ENCODE measurements around the gene PAPPA. TPM values are rescaled to one million over a fixed set of nuclear protein-coding genes. Genes with fewer than 3 reads are reported as not detected.

Gene PAPPA
- total and polyA plus RNA-seq, 2 experiments from 2014 or later = 0.76 to 0.80 TPM

DNA sequence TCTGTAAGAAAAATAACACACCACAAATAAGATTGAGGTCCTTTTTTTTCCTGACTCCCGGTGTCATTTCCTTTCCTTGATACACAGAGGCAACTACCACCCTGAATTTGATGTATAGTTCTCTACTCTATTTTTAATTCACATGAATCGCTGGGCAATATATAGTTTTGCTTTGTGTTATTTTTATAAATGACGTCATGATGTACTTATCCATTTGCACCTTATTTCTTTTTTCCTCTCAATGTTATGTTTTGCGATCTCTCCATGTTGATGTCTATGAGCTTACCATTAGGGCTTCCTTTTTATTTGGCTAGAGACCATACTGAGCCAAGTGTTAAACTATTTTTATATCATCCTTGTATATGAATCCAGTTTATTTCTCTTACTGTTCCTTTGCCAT lies 175.9 kb downstream of the PAPPA start:
- Histone ChIP-seq H3K27me3 (no peaks in the 10 kb centered on the region), H3K36me3 (no peaks in the 10 kb centered on the region), H3K4me1 (ENCODE audit: low read depth) (peaks cover 26% of the 10 kb centered on the region), H3K9me3 (ENCODE audit: low read depth) (no peaks in the 10 kb centered on the region), H3K27ac (no peak overlapping the region), H3K4me3 (no peak overlapping the region)
- TF ChIP-seq, protein P1, sequence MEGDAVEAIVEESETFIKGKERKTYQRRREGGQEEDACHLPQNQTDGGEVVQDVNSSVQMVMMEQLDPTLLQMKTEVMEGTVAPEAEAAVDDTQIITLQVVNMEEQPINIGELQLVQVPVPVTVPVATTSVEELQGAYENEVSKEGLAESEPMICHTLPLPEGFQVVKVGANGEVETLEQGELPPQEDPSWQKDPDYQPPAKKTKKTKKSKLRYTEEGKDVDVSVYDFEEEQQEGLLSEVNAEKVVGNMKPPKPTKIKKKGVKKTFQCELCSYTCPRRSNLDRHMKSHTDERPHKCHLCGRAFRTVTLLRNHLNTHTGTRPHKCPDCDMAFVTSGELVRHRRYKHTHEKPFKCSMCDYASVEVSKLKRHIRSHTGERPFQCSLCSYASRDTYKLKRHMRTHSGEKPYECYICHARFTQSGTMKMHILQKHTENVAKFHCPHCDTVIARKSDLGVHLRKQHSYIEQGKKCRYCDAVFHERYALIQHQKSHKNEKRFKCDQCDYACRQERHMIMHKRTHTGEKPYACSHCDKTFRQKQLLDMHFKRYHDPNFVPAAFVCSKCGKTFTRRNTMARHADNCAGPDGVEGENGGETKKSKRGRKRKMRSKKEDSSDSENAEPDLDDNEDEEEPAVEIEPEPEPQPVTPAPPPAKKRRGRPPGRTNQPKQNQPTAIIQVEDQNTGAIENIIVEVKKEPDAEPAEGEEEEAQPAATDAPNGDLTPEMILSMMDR (IDR thresholded peaks at IDR 0.05; ENCODE audit: low read depth, low read length) = no peak
- no peak for DNase-seq (ENCODE audit: low read depth in 1 of 2, low spot score in 1 of 2)

DNA sequence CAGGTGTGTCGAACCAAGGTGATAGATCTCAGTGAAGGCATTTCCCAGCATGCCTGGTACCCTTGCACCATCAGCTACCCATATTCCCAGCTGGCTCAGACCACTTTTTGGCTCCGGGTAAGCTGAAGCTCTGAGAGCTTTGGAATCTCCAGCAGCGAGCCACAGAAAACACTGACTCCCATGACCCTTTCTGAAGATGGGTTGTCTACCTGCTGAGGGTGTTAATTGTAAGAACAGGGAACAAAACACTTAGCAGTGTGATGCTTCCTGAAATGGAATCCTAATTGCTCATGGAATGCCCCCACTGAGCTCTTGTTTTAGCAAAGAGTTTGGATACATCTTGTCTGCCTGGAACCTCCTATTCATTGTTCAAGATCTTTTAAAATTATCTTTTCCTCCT lies 177.7 kb downstream of the PAPPA start:
- DNase-seq (ENCODE audit: low read depth in 1 of 2, low spot score in 1 of 2) = no peak
- Histone ChIP-seq H3K27me3 (no peaks in the 10 kb centered on the region), H3K4me3 (no peak overlapping the region), H3K9me3 (ENCODE audit: low read depth) (no peaks in the 10 kb centered on the region), H3K4me1 (ENCODE audit: low read depth) (peaks cover 19% of the 10 kb centered on the region), H3K27ac (no peak overlapping the region), H3K36me3 (no peaks in the 10 kb centered on the region)
- TF ChIP-seq, protein P1 (IDR thresholded peaks at IDR 0.05; ENCODE audit: low read depth, low read length) = no peak

DNA sequence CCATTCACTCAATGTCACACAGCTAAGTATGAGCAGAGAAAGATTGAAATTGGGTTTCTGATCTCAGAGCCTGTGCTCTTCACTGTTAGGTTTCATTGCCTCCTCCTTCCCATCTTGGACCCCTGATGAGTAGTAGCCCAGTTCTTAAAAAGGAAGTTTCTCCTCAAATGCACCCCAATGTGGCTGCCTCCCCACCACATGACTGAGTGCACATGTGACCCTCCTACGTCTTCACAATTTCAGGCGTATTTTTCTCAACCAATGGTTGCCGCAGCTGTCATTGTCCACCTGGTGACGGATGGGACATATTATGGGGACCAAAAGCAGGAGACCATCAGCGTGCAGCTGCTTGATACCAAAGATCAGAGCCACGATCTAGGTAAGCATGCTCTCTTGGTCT lies 178.5 kb downstream of the PAPPA start:
- no peak for DNase-seq (ENCODE audit: low read depth in 1 of 2, low spot score in 1 of 2)
- Histone ChIP-seq H3K27me3 (no peaks in the 10 kb centered on the region), H3K36me3 (no peaks in the 10 kb centered on the region), H3K4me1 (ENCODE audit: low read depth) (peaks cover 22% of the 10 kb centered on the region), H3K4me3 (no peak overlapping the region), H3K9me3 (ENCODE audit: low read depth) (no peaks in the 10 kb centered on the region), H3K27ac (no peak overlapping the region)
- TF ChIP-seq, protein P1 (IDR thresholded peaks at IDR 0.05; ENCODE audit: low read depth, low read length) = no peak

- H3K27me3 ChIP-seq = no peaks in the 10 kb centered on the region
- peaks cover 23% of the 10 kb centered on the region for H3K4me1 ChIP-seq (ENCODE audit: low read depth)
Measured at GRCh38 chr9:116333254-116333653, 179.7 kb downstream of the PAPPA start.

GRCh38 chr9:116334546-116335150 lies 181.1 kb downstream of the PAPPA start:
- no peaks in the 10 kb centered on the region for H3K36me3 ChIP-seq
- TF ChIP-seq, protein P1 (IDR thresholded peaks at IDR 0.05; ENCODE audit: low read depth, low read length) = no peak
- H3K27ac ChIP-seq = no peak overlapping the region
- H3K9me3 ChIP-seq (ENCODE audit: low read depth) = no peaks in the 10 kb centered on the region
- H3K4me1 ChIP-seq (ENCODE audit: low read depth) = peaks cover 23% of the 10 kb centered on the region
- no peak for DNase-seq (ENCODE audit: low read depth in 1 of 2, low spot score in 1 of 2)
- H3K4me3 ChIP-seq = no peak overlapping the region
- no peaks in the 10 kb centered on the region for H3K27me3 ChIP-seq

More at GRCh38 chr9:116333254-116333653, 179.7 kb downstream of the PAPPA start:
- peak in 1 of 2 donors; percentile 76 for DNase-seq (ENCODE audit: low read depth in 1 of 2, low spot score in 1 of 2)
- no peaks in the 10 kb centered on the region for H3K36me3 ChIP-seq
- H3K9me3 ChIP-seq (ENCODE audit: low read depth) = no peaks in the 10 kb centered on the region
- peak overlapping the region; percentile 83 for H3K27ac ChIP-seq
- TF ChIP-seq, protein P1 (IDR thresholded peaks at IDR 0.05; ENCODE audit: low read depth, low read length) = no peak
- no peak overlapping the region for H3K4me3 ChIP-seq
